Measurements from ENCODE around the gene AMMECR1. TPM values are rescaled to one million over a fixed set of nuclear protein-coding genes. Genes with fewer than 3 reads are reported as not detected.

The AMMECR1 gene
- total RNA-seq, 3 donors from 2014 or later (not counting 1 experiment from before 2014, with no cell fraction given), result 10.0 to 16.7 (median 11.5) TPM

DNA sequence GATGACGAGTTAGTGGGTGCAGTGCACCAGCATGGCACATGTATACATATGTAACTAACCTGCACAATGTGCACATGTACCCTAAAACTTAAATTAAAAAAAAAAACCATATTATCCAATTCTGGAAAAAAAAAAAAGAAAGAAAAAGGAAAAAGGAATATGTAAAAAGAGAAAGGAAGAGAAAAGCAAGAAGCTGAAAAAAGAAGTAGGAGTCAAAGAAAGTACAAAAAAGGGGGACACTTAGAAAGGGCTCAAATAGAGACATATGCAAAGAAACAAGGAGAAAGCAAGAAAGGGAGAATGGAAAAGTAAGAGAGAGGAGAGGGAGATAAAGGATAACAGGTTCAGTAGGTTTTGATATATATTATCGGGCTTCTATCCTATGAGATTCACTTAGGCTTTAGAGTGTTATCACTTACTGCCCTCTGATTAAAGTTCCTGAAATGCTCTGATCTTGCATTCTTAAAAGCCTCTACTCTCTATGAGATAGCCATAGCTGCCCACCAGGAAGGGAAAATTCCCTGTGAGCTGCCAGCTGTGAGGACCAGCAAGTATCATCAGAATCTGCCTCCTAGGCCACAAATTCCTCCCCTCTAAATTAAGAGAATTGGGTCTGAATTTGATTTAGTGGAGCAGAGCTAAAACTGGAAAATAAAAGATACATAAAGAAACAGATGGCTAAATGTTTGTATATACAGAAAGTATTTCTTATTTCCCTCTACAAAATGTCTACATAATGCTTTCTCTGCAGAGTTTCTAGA is 95.2 kb downstream of the AMMECR1 start:
- Histone ChIP-seq H3K36me3 (ENCODE audit: control insufficient read depth, insufficient read depth, low read length) (no peaks in the 10 kb centered on the region), H3K27me3 (ENCODE audit: control insufficient read depth, insufficient read depth, low read length) (no peaks in the 10 kb centered on the region), H3K9me3 (ENCODE audit: control insufficient read depth, insufficient read depth, low read length) (no peaks in the 10 kb centered on the region), H3K4me1 (ENCODE audit: control insufficient read depth, insufficient read depth, low read length) (no peaks in the 10 kb centered on the region), H3K27ac (ENCODE audit: low read length) (no peak overlapping the region), H3K4me3 (ENCODE audit: low read length) (no peak overlapping the region)
- DNase-seq (no peak), ATAC-seq (no peak)
- Mint-ChIP-seq H3K27me3 (ENCODE audit: low read depth in 2 of 2) (no peaks in the 10 kb centered on the region), H3K4me1 (peaks cover 11 to 13% of the 10 kb centered on the region in 2 donors), H3K27ac (no peak overlapping the region), H3K36me3 (no peaks in the 10 kb centered on the region), H3K9me3 (no peaks in the 10 kb centered on the region), H3K4me3 (no peak overlapping the region)
- TF ChIP-seq, protein P1, sequence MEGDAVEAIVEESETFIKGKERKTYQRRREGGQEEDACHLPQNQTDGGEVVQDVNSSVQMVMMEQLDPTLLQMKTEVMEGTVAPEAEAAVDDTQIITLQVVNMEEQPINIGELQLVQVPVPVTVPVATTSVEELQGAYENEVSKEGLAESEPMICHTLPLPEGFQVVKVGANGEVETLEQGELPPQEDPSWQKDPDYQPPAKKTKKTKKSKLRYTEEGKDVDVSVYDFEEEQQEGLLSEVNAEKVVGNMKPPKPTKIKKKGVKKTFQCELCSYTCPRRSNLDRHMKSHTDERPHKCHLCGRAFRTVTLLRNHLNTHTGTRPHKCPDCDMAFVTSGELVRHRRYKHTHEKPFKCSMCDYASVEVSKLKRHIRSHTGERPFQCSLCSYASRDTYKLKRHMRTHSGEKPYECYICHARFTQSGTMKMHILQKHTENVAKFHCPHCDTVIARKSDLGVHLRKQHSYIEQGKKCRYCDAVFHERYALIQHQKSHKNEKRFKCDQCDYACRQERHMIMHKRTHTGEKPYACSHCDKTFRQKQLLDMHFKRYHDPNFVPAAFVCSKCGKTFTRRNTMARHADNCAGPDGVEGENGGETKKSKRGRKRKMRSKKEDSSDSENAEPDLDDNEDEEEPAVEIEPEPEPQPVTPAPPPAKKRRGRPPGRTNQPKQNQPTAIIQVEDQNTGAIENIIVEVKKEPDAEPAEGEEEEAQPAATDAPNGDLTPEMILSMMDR (IDR thresholded peaks at IDR 0.05), result no peak
- intact Hi-C loops (cut with micrococcal nuclease), result no loop called here
- WGBS (ENCODE audit: insufficient coverage), result no CpG with 5 or more reads among the region's 2 CpGs

DNA sequence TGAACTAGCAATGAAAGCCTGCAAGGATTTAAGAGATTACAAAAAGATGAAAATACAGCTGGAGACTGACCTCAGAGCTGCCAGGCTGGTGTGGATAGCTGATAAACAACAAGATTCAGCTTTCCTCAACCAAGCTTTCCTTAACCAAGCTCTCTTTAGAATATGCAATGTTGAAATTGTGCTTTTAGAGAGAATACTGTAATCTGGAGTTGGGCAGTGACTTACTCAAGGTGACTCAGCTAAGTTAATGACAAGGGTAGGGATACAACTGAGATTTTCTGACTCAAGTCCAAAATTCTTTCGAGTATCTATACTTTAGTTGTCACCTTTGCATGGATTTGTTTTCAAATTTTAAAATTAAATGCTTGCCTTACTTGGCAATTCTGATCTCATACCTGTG is 98.0 kb downstream of the AMMECR1 start:
- peaks cover 10 to 16% of the 10 kb centered on the region in 2 donors for H3K4me1 Mint-ChIP-seq
- no peak overlapping the region for H3K27ac Mint-ChIP-seq
- H3K9me3 Mint-ChIP-seq, result no peaks in the 10 kb centered on the region

DNA sequence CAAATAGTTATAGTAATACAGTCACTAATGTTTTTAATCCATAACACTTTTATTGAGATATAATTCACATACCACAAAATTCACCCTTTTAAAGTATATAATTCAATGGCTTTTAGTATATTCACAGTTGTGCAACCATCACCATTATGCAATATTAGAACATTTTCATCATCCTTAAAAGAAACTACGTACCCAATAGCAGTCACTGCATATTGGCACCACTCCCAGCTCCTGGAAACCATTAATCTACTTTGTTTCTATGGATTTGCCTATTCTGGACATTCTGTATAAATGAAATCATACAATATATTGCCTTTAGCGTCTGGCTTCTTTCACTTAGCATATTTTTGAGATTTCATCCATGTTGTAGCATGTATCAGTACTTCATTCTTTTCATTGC is 99.3 kb downstream of the AMMECR1 start:
- no peak for DNase-seq
- intact Hi-C loops (cut with micrococcal nuclease), result no loop called here

More for the DNA sequence above, 98.0 kb downstream of the AMMECR1 start:
- Mint-ChIP-seq H3K4me3 (no peak overlapping the region), H3K27me3 (ENCODE audit: low read depth in 2 of 2) (no peaks in the 10 kb centered on the region), H3K36me3 (no peaks in the 10 kb centered on the region)
- Histone ChIP-seq H3K4me3 (ENCODE audit: low read length) (no peak overlapping the region), H3K9me3 (ENCODE audit: control insufficient read depth, insufficient read depth, low read length) (no peaks in the 10 kb centered on the region), H3K36me3 (ENCODE audit: control insufficient read depth, insufficient read depth, low read length) (no peaks in the 10 kb centered on the region), H3K27me3 (ENCODE audit: control insufficient read depth, insufficient read depth, low read length) (no peaks in the 10 kb centered on the region), H3K4me1 (ENCODE audit: control insufficient read depth, insufficient read depth, low read length) (no peaks in the 10 kb centered on the region), H3K27ac (ENCODE audit: low read length) (no peak overlapping the region)
- TF ChIP-seq, protein P1 (IDR thresholded peaks at IDR 0.05), result no peak
- ATAC-seq (no peak), DNase-seq (no peak)
- intact Hi-C loops (cut with micrococcal nuclease), result no loop called here
- WGBS (ENCODE audit: insufficient coverage), result no CpG with 5 or more reads among the region's 1 CpG

More for the DNA sequence above, 99.3 kb downstream of the AMMECR1 start:
- Mint-ChIP-seq H3K27me3 (ENCODE audit: low read depth in 2 of 2) (no peaks in the 10 kb centered on the region), H3K9me3 (no peaks in the 10 kb centered on the region), H3K36me3 (no peaks in the 10 kb centered on the region), H3K27ac (no peak overlapping the region), H3K4me3 (no peak overlapping the region), H3K4me1 (peaks cover 6 to 16% of the 10 kb centered on the region in 2 donors)
- ATAC-seq, result no peak
- Histone ChIP-seq H3K4me1 (ENCODE audit: control insufficient read depth, insufficient read depth, low read length) (no peaks in the 10 kb centered on the region), H3K36me3 (ENCODE audit: control insufficient read depth, insufficient read depth, low read length) (no peaks in the 10 kb centered on the region), H3K27ac (ENCODE audit: low read length) (no peak overlapping the region), H3K27me3 (ENCODE audit: control insufficient read depth, insufficient read depth, low read length) (no peaks in the 10 kb centered on the region), H3K9me3 (ENCODE audit: control insufficient read depth, insufficient read depth, low read length) (no peaks in the 10 kb centered on the region), H3K4me3 (ENCODE audit: low read length) (no peak overlapping the region)
- TF ChIP-seq, protein P1 (IDR thresholded peaks at IDR 0.05), result no peak
- WGBS (ENCODE audit: insufficient coverage), result 90% methylated on average over 1 of the region's 2 CpGs

Measured in natural killer cell (primary cell).